Esophagus muscularis mucosa (tissue), 4 donors: ENCODE data around the gene SLC25A47. TPM values are rescaled to one million over a fixed set of nuclear protein-coding genes. Genes with fewer than 3 reads are reported as not detected.
"Not testable (repeated sequence)": the region's sequence is repeated elsewhere in the genome, so short reads cannot be mapped to it uniquely, and the experiment has no call there.

Source experiments
- DNase-seq: peaks from one replicate; pipeline ENCODE4 v3.0.0-alpha.2; 2017; ENCODE audit errors: extremely low spot score
- H3K27ac ChIP-seq, 4 donors: fragments of 200-600 bp; sonication (generic); replicated peaks in 1 of 4; 1 replicate in 3 of 4; 2 replicates in 1 of 4; pipeline ENCODE4 v1.5.1; 2016 to 2019; ENCODE audit warnings: mild to moderate bottlenecking in 1 of 4
- H3K27me3 ChIP-seq, 4 donors: fragments of 200-600 bp; sonication (generic); one replicate each; pipeline versions ENCODE4 v1.5.1 to v1.6.0; 2016 to 2019
- H3K36me3 ChIP-seq, 4 donors: fragments of 200-600 bp; sonication (generic); one replicate each; pipeline ENCODE4 v1.5.1; 2016 to 2019
- H3K4me1 ChIP-seq, 4 donors: fragments of 200-600 bp; sonication (generic); one replicate each; pipeline ENCODE4 v1.5.1; 2016 to 2019
- H3K4me3 ChIP-seq, 4 donors: fragments of 200-600 bp; sonication (generic); 1 replicate in 2 of 4; 2 replicates in 2 of 4; pipeline ENCODE4 v1.5.1; 2016 to 2019; ENCODE audit warnings: mild to moderate bottlenecking in 4 of 4, moderate library complexity in 1 of 4
- H3K9me3 ChIP-seq, 4 donors: fragments of 200-600 bp; sonication (generic); 1 replicate in 3 of 4; 2 replicates in 1 of 4; pipeline ENCODE4 v1.5.1; 2016 to 2019
- CTCF ChIP-seq, 3 experiments: fragments of 200-600 bp in 2 of 3; fragments of 450-650 bp in 1 of 3; sonication (generic) in 2 of 3; IDR thresholded peaks; one replicate each; pipeline ENCODE4 v1.5.1; 2017 to 2019; ENCODE audit warnings: antibody characterized with exemption in 3 of 3, mild to moderate bottlenecking in 2 of 3, moderate library complexity in 1 of 3
- EP300 ChIP-seq: sonication (generic); formaldehyde crosslinking; IDR thresholded peaks from one replicate; pipeline ENCODE4 v1.6.1; 2017; ENCODE audit warnings: antibody characterized with exemption
- POLR2A ChIP-seq: fragments of 450-650 bp; IDR thresholded peaks from one replicate; pipeline ENCODE4 v1.6.1; 2017; ENCODE audit warnings: antibody characterized with exemption, moderate library complexity, mild to moderate bottlenecking, low read depth
- POLR2AphosphoS5 ChIP-seq, 2 donors: sonication (generic); formaldehyde crosslinking; IDR thresholded peaks; one replicate each; pipeline ENCODE4 v1.6.1; 2017; ENCODE audit warnings: antibody characterized with exemption in 2 of 2
- WGBS: methylation state at CpG from one replicate; pipeline ENCODE4 v1.1.5; 2018; 5-methylcytosine and 5-hydroxymethylcytosine counted together
- intact Hi-C: fragments of 100-400 bp; cut with DNase I; formaldehyde crosslinking; loops from one replicate; pipeline ENCODE4 v1.15.1; 2023
- total RNA-seq, 4 donors: library from RNA; depleted of rRNA; stranded (reverse); fragments of >200 nt; gene quantifications; one replicate each; pipeline versions ENCODE4 v1.1.0 to v1.2.1, GENCODE V29; 2016

Gene SLC25A47
- total RNA-seq, 4 donors from 2014 or later, result not detected

GRCh38 chr14:100295376-100296105 lies 27.6 kb upstream of the SLC25A47 start:
- peaks cover 24 to 68% (median 52%) of the 10 kb centered on the region in 4 donors for H3K4me1 ChIP-seq
- peaks cover 13 to 42% (median 33%) of the 10 kb centered on the region in 4 donors for H3K36me3 ChIP-seq
- TF ChIP-seq POLR2AphosphoS5 (IDR thresholded peaks at IDR 0.05) (no peak), CTCF (IDR thresholded peaks at IDR 0.05) (no peak), POLR2A (no peak), EP300 (no peak)
- H3K9me3 ChIP-seq, result no peaks in the 10 kb centered on the region
- no peak overlapping the region for H3K4me3 ChIP-seq
- peak overlapping the region in 3 of 4 donors; percentile 8 to 27 (median 17) for H3K27ac ChIP-seq
- 85% methylated on average over 9 of the region's 16 CpGs for whole genome bisulfite sequencing
- intact Hi-C loops, result no loop called here
- no peaks in the 10 kb centered on the region for H3K27me3 ChIP-seq
- DNase-seq, result no peak

- H3K27ac ChIP-seq, result peak overlapping the region in 3 of 4 donors; percentile 81 to 84 (median 83)
- TF ChIP-seq POLR2AphosphoS5 (IDR thresholded peaks at IDR 0.05) (no peak), EP300 (no peak), POLR2A (no peak), CTCF (IDR thresholded peaks at IDR 0.05) (no peak)
- WGBS, result 81% methylated on average over 9 of the region's 9 CpGs
- no peak overlapping the region for H3K4me3 ChIP-seq
- no peaks in the 10 kb centered on the region for H3K9me3 ChIP-seq
- intact Hi-C loops, result no loop called here
- peaks cover 13 to 36% (median 26%) of the 10 kb centered on the region in 4 donors for H3K36me3 ChIP-seq
- H3K27me3 ChIP-seq, result no peaks in the 10 kb centered on the region
- DNase-seq, result no peak
- peaks cover 24 to 64% (median 47%) of the 10 kb centered on the region in 4 donors for H3K4me1 ChIP-seq
These were observed 27.0 kb upstream of the SLC25A47 start for GRCh38 chr14:100296106-100296651.

- H3K9me3 ChIP-seq, DNase-seq, intact Hi-C loops, H3K27me3 ChIP-seq: not testable (repeated sequence)
- Histone ChIP-seq H3K4me1 (peaks cover 24 to 64% (median 47%) of the 10 kb centered on the region in 4 donors), H3K4me3 (peak overlapping the region in 2 of 4 donors; percentile 36 to 38), H3K36me3 (peaks cover 13 to 31% (median 21%) of the 10 kb centered on the region in 4 donors), H3K27ac (peak overlapping the region; percentile 74 to 84 (median 82))
- WGBS, result 75% methylated on average over 11 of the region's 11 CpGs
These were observed 26.4 kb upstream of the SLC25A47 start for GRCh38 chr14:100296729-100297128.

- DNase-seq, result peak; percentile 96
- Histone ChIP-seq H3K27me3 (no peaks in the 10 kb centered on the region), H3K27ac (peak overlapping the region; percentile 74 to 84 (median 82)), H3K4me3 (peak overlapping the region in 3 of 4 donors; percentile 6 to 38 (median 36)), H3K36me3 (peaks cover 4 to 22% (median 13%) of the 10 kb centered on the region in 4 donors), H3K9me3 (no peaks in the 10 kb centered on the region), H3K4me1 (peaks cover 28 to 70% (median 54%) of the 10 kb centered on the region in 4 donors)
- intact Hi-C loops, result no loop called here
- TF ChIP-seq EP300, result no peak
- TF ChIP-seq CTCF (IDR thresholded peaks at IDR 0.05), result no peak
- peak; percentile 52 to 92 for TF ChIP-seq POLR2AphosphoS5 (IDR thresholded peaks at IDR 0.05)
- WGBS, result 58% methylated on average over 17 of the region's 30 CpGs
These were observed 25.5 kb upstream of the SLC25A47 start for GRCh38 chr14:100297320-100298300.
